ENCODE measurements around the gene FNDC7. TPM values are rescaled to one million over a fixed set of nuclear protein-coding genes. Genes with fewer than 3 reads are reported as not detected.

FNDC7 gene
- total and polyA plus RNA-seq, 10 of the 15 experiments (the other 5 are each of a cell fraction or from before 2014, with no cell fraction given): not detected

DNA sequence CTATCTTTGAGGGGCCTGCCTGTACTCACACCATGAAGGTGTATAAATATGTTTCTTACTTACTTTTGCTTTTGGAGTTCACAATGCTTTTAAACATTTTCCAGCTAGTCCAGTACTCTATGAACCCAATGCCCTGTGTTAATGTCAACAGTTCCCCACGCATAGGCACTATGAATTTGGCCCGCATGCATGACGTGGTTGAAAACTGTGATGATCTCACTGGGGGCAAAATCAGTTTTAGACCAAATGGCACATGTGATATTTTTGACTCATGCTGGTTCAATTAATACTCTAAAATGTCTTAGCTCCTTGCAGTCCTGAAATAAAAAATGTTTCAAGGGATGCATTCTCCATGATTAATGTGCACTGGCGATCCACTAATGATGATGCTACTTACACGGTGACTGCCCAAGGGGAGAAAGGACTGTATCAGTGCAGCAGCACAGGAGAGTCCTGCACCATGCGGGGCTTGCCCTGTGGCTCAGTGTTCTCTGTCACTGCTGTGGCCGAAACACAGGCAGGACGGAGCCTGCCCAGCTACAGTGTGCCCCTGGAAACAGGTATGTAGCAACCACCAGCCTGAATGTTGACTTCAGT, 15.7 kb downstream of the FNDC7 start (continued):
- TF ChIP-seq CUX1 (IDR thresholded peaks at IDR 0.05; ENCODE audit: insufficient replicate concordance, low read depth, low read length) (no peak), SMAD5 (IDR thresholded peaks at IDR 0.05; ENCODE audit: low read depth) (no peak), ZBED1 (IDR thresholded peaks at IDR 0.05; ENCODE audit: borderline replicate concordance) (no peak), ESRRA (IDR thresholded peaks at IDR 0.05; ENCODE audit: low read length) (no peak)

DNA sequence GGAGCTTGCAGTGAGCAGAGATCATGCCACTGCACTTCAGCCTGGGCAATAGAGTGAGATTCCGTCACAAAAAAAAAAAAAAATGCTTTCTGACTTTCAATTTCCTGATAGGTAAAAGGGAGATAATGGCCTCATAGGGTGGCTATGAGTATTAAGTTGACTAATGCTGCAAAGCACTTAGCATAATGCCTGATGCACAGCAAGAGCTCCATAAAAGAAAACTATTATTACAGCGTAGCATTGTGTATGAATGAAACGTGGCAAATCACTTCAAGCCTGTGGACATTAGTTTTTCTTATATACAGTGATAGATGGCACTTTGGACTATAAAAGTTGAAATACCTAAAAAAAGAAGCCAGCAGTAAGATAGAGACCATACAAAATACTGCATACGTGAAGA, 16.8 kb downstream of the FNDC7 start:
- WGBS (ENCODE audit: insufficient coverage, insufficient replicate concordance, low lambda C conversion rate, missing lambda C conversion rate): 72% methylated on average over 4 of the region's 4 CpGs
- Histone ChIP-seq H3K27me3 (replicated peaks in 1 of 2; ENCODE audit: control insufficient read depth in 2 of 2, insufficient read depth in 2 of 2, low read length in 1 of 2) (peaks cover 0 to 5% of the 10 kb centered on the region in 2 experiments; a peak in 3 of 4 replicates), H3K27ac (ENCODE audit: control insufficient read depth, insufficient read depth) (no peak overlapping the region), H3K9me3 (replicated peaks; ENCODE audit: control insufficient read depth, insufficient read depth, low read length) (no peaks in the 10 kb centered on the region), H3K4me1 (ENCODE audit: control insufficient read depth, insufficient read depth, low read length) (no peaks in the 10 kb centered on the region), H4K20me1 (ENCODE audit: control insufficient read depth, insufficient read depth) (no peaks in the 10 kb centered on the region), H3K4me3 (no peak overlapping the region), H2AFZ (ENCODE audit: control insufficient read depth, low read depth, low read length) (no peak overlapping the region), H3K4me2 (ENCODE audit: control insufficient read depth, insufficient read depth) (no peak overlapping the region), H3K36me3 (ENCODE audit: control insufficient read depth in 2 of 2, insufficient read depth in 2 of 2, low read length in 1 of 2) (no peaks in the 10 kb centered on the region), H3K9ac (ENCODE audit: control insufficient read depth, insufficient read depth, low read length) (no peak overlapping the region), H3K79me2 (ENCODE audit: control insufficient read depth, insufficient read depth, low read length) (no peaks in the 10 kb centered on the region)
- no peak for FAIRE-seq
- SMC1A ChIA-PET (ENCODE audit: uncharacterized antibody, unreplicated experiment): no interaction called here
- BruUV-seq (replicated peaks): no TSS peak
- POLR2A ChIA-PET: interaction anchor here (0.7 kb wide), 1 partner anchor 247 kb away, joined by 3 read pairs; no protein-coding TSS in a partner anchor
- RAD21 ChIA-PET (ENCODE audit: unreplicated experiment): no interaction called here
- no peak for TF ChIP-seq ZBTB33 (IDR thresholded peaks at IDR 0.05)
- no peak for TF ChIP-seq MTA2 (IDR thresholded peaks at IDR 0.05; ENCODE audit: low read depth)
- TF ChIP-seq, protein P1, sequence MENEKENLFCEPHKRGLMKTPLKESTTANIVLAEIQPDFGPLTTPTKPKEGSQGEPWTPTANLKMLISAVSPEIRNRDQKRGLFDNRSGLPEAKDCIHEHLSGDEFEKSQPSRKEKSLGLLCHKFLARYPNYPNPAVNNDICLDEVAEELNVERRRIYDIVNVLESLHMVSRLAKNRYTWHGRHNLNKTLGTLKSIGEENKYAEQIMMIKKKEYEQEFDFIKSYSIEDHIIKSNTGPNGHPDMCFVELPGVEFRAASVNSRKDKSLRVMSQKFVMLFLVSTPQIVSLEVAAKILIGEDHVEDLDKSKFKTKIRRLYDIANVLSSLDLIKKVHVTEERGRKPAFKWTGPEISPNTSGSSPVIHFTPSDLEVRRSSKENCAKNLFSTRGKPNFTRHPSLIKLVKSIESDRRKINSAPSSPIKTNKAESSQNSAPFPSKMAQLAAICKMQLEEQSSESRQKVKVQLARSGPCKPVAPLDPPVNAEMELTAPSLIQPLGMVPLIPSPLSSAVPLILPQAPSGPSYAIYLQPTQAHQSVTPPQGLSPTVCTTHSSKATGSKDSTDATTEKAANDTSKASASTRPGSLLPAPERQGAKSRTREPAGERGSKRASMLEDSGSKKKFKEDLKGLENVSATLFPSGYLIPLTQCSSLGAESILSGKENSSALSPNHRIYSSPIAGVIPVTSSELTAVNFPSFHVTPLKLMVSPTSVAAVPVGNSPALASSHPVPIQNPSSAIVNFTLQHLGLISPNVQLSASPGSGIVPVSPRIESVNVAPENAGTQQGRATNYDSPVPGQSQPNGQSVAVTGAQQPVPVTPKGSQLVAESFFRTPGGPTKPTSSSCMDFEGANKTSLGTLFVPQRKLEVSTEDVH (IDR thresholded peaks at IDR 0.05; ENCODE audit: low read depth, partially characterized antibody): no peak
- no peak for TF ChIP-seq NFYA (IDR thresholded peaks at IDR 0.05; ENCODE audit: borderline replicate concordance, low read depth, low read length)
- TF ChIP-seq CREB1 (IDR thresholded peaks at IDR 0.05; ENCODE audit: low read depth): no peak
- CTCF ChIA-PET: no interaction called here
- no peak for DNase-seq (ENCODE audit: low read depth, low spot score)
- no peak for ATAC-seq
- in situ Hi-C loops (cut with MboI) (no loop called here), intact Hi-C loops (cut with micrococcal nuclease; ENCODE audit: unreplicated experiment) (no loop called here)
